Muscle layer of colon (tissue), 2 donors: ENCODE measurements around the gene TM9SF4.

Experiments
- H3K27ac ChIP-seq: one replicate; pipeline ENCODE4 v1.7.0; 2013; ENCODE audit warnings: low read depth, mild to moderate bottlenecking, low read length, moderate library complexity
- H3K27me3 ChIP-seq, 2 donors: one replicate each; pipeline ENCODE4 v1.7.0; 2013; ENCODE audit warnings: low read length in 2 of 2, mild to moderate bottlenecking in 2 of 2; ENCODE audit not compliant: insufficient read depth in 2 of 2, control insufficient read depth in 1 of 2
- H3K36me3 ChIP-seq: one replicate; pipeline ENCODE4 v1.7.0; 2013; ENCODE audit warnings: mild to moderate bottlenecking, low read length; ENCODE audit not compliant: insufficient read depth
- H3K4me1 ChIP-seq: one replicate; pipeline ENCODE4 v1.7.0; 2013; ENCODE audit warnings: mild to moderate bottlenecking, low read length; ENCODE audit not compliant: insufficient read depth
- H3K4me3 ChIP-seq, 2 donors: one replicate each; pipeline ENCODE4 v1.7.0; 2013; ENCODE audit warnings: low read length in 2 of 2, low read depth in 1 of 2, mild to moderate bottlenecking in 1 of 2, moderate library complexity in 1 of 2
- H3K9ac ChIP-seq: one replicate; pipeline ENCODE4 v1.7.0; 2013; ENCODE audit warnings: low read length
- H3K9me3 ChIP-seq: one replicate; pipeline ENCODE4 v1.7.0; 2013; ENCODE audit warnings: mild to moderate bottlenecking, low read length
- donor health status: abdominal sarcoma.
- donor health status: Adenocarcinoma of cecum.

The TM9SF4 gene

GRCh38 chr20:32130965-32131364 lies 21.5 kb downstream of the TM9SF4 start:
- Histone ChIP-seq H3K4me3 (no peak overlapping the region), H3K9ac (no peak overlapping the region), H3K9me3 (no peaks in the 10 kb centered on the region), H3K36me3 (peaks cover 15% of the 10 kb centered on the region), H3K4me1 (peaks cover 5% of the 10 kb centered on the region), H3K27ac (no peak overlapping the region), H3K27me3 (no peaks in the 10 kb centered on the region)

DNA sequence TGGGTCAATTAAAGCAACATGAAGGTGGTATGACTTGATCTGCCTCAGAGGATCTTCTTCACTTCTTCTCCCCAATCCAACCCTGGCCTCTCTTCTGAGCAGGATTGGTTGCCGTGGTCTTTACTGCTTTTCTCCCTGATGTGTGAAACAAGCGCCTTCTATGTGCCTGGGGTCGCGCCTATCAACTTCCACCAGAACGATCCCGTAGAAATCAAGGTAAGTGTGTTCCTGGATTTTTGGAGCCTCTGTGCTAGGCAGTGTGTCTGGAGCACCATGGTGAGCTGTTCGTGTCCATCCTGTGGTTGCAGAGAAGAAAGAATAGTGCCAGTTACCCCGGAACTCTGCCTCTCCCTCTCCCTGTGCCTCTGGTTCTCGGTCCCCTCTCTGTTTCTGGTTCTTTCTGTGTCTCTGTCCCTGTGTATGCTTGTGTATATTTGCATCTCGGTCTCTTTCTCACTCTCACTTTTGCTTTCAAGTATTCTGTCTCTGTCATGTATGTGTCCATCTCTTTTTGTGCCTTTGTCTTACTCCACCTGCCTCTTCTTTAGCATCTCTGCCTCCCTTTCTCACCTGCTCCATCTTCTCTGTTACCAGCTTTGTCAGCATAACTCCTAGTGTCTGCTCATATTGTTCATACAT lies 23.5 kb downstream of the TM9SF4 start:
- Histone ChIP-seq H3K4me3 (no peak overlapping the region), H3K4me1 (no peaks in the 10 kb centered on the region), H3K27me3 (no peaks in the 10 kb centered on the region), H3K9me3 (no peaks in the 10 kb centered on the region), H3K36me3 (peaks cover 35% of the 10 kb centered on the region), H3K9ac (no peak overlapping the region), H3K27ac (no peak overlapping the region)

GRCh38 chr20:32134026-32134425 lies 24.5 kb downstream of the TM9SF4 start:
- Histone ChIP-seq H3K27ac (no peak overlapping the region), H3K36me3 (peaks cover 41% of the 10 kb centered on the region), H3K4me1 (no peaks in the 10 kb centered on the region), H3K9ac (no peak overlapping the region), H3K27me3 (no peaks in the 10 kb centered on the region), H3K9me3 (no peaks in the 10 kb centered on the region), H3K4me3 (no peak overlapping the region)

DNA sequence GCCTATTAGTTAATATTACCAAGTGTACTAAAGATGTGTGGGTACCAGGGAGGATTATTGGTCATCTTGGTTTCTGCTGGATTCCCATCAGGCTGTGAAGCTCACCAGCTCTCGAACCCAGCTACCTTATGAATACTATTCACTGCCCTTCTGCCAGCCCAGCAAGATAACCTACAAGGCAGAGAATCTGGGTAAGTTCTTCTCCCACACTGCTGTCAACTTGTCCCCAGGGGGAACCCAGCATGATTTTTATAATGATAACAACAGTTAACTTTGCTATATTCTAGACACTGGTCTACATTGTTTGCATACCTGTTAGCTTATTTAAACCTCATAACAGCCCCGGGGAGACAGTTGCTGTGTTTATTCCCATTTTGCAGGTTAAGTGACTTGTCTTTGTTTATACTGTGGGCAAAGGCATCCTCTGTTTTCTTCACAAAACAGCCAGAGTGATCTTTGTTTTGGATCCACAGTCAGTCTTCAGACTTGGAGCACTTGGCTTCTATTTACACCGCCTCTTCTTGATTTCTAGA lies 26.5 kb downstream of the TM9SF4 start:
- Histone ChIP-seq H3K4me3 (no peak overlapping the region), H3K9ac (no peak overlapping the region), H3K27me3 (no peaks in the 10 kb centered on the region), H3K4me1 (no peaks in the 10 kb centered on the region), H3K27ac (no peak overlapping the region), H3K9me3 (no peaks in the 10 kb centered on the region), H3K36me3 (peaks cover 58% of the 10 kb centered on the region)

GRCh38 chr20:32138921-32139320 lies 29.4 kb downstream of the TM9SF4 start:
- H3K4me1 ChIP-seq: no peaks in the 10 kb centered on the region
- H3K27me3 ChIP-seq: no peaks in the 10 kb centered on the region
- no peaks in the 10 kb centered on the region for H3K9me3 ChIP-seq
- peaks cover 75% of the 10 kb centered on the region for H3K36me3 ChIP-seq
- no peak overlapping the region for H3K9ac ChIP-seq
- H3K27ac ChIP-seq: no peak overlapping the region
- H3K4me3 ChIP-seq: no peak overlapping the region

DNA sequence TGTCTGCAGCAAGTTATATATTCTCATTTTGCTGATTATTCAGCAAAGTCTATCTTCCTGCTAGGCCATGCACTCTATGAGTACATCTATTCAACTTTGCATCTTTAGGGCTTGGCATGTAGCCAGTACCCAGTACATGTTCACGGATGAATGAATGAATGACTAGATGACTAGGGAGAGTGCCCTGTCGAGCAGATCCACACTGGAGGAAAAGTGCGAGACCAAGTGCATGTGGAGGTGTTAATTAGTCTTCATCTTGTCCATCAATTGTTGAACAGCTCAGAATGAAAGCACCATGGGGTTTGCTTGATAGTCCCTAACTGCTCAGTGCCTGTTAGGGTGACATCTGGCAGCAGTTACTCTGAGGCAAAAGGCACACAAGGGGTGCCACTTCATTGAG lies 30.4 kb downstream of the TM9SF4 start:
- H3K27ac ChIP-seq: no peak overlapping the region
- peaks cover 84% of the 10 kb centered on the region for H3K36me3 ChIP-seq
- no peak overlapping the region for H3K9ac ChIP-seq
- H3K4me3 ChIP-seq: no peak overlapping the region
- no peaks in the 10 kb centered on the region for H3K9me3 ChIP-seq
- no peaks in the 10 kb centered on the region for H3K4me1 ChIP-seq
- H3K27me3 ChIP-seq: no peaks in the 10 kb centered on the region

- no peak overlapping the region for H3K27ac ChIP-seq
- H3K9me3 ChIP-seq: no peaks in the 10 kb centered on the region
- no peaks in the 10 kb centered on the region for H3K4me1 ChIP-seq
- H3K9ac ChIP-seq: no peak overlapping the region
- H3K27me3 ChIP-seq: no peaks in the 10 kb centered on the region
- H3K4me3 ChIP-seq: no peak overlapping the region
- H3K36me3 ChIP-seq: peaks cover 87% of the 10 kb centered on the region
Measured at GRCh38 chr20:32140603-32141002, 31.1 kb downstream of the TM9SF4 start.

DNA sequence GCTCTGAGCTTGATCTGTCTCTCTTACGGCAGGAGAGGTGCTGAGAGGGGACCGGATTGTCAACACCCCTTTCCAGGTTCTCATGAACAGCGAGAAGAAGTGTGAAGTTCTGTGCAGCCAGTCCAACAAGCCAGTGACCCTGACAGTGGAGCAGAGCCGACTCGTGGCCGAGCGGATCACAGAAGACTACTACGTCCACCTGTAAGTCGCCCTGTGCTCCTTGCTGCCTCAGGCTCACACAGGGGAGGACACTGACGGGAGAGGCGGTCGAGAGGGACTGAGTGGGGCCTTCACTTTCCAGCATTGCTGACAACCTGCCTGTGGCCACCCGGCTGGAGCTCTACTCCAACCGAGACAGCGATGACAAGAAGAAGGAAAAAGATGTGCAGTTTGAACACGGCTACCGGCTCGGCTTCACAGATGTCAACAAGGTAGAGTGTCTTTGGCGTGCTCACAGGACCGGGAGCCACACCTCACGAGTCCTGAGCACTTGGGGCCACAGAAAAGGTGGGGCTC lies 32.0 kb downstream of the TM9SF4 start:
- H3K36me3 ChIP-seq: peaks cover 90% of the 10 kb centered on the region
- no peak overlapping the region for H3K27ac ChIP-seq
- no peaks in the 10 kb centered on the region for H3K9me3 ChIP-seq
- H3K4me1 ChIP-seq: no peaks in the 10 kb centered on the region
- H3K4me3 ChIP-seq: no peak overlapping the region
- no peak overlapping the region for H3K9ac ChIP-seq
- H3K27me3 ChIP-seq: no peaks in the 10 kb centered on the region

DNA sequence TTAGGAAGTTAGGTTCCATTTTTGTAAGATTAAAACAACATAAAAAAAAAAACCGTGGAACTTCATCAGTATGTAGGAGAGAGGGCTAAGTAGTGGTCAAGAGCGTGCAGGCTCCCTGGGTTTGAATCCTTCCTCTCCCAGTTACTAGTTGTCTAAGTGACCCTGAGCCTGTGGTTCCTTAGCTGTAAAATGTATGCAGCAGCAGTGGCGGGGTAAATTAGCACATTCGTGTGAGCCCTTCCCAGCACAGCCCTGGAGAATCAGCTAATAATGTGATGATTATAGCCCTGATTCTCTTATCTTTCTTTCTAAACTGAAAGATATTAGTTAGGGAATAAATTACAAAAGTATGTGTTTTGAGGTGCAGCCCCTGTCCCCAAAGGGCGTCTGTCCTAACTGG lies 32.6 kb downstream of the TM9SF4 start:
- peaks cover 85% of the 10 kb centered on the region for H3K36me3 ChIP-seq
- H3K27ac ChIP-seq: no peak overlapping the region
- no peak overlapping the region for H3K4me3 ChIP-seq
- H3K4me1 ChIP-seq: no peaks in the 10 kb centered on the region
- H3K9me3 ChIP-seq: no peaks in the 10 kb centered on the region
- H3K27me3 ChIP-seq: no peaks in the 10 kb centered on the region
- no peak overlapping the region for H3K9ac ChIP-seq

DNA sequence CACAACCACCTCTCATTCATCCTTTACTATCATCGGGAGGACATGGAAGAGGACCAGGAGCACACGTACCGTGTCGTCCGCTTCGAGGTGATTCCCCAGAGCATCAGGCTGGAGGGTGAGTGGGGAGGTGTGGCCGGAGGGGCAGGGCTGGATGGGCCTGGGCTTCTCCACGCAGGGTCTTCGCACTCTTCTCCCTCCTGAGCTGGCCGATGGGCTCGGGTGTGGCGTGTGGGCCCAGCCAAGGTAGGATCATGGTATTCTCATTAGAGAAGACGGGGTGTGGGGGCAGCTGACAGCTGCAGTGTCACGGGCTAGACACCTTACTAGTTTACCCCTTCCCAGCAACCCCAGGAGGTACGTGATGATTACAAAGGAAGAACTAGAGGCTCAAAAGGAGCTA lies 33.5 kb downstream of the TM9SF4 start:
- H3K4me1 ChIP-seq: no peaks in the 10 kb centered on the region
- no peak overlapping the region for H3K9ac ChIP-seq
- H3K36me3 ChIP-seq: peaks cover 76% of the 10 kb centered on the region
- no peak overlapping the region for H3K27ac ChIP-seq
- no peaks in the 10 kb centered on the region for H3K27me3 ChIP-seq
- no peak overlapping the region for H3K4me3 ChIP-seq
- no peaks in the 10 kb centered on the region for H3K9me3 ChIP-seq

- Histone ChIP-seq H3K36me3 (peaks cover 68% of the 10 kb centered on the region), H3K27ac (no peak overlapping the region), H3K9me3 (no peaks in the 10 kb centered on the region), H3K4me1 (no peaks in the 10 kb centered on the region), H3K27me3 (no peaks in the 10 kb centered on the region), H3K4me3 (no peak overlapping the region), H3K9ac (no peak overlapping the region)
Measured at GRCh38 chr20:32144898-32145662, 35.6 kb downstream of the TM9SF4 start.
